ENCODE measurements around the gene LRP1B. TPM values are rescaled to one million over a fixed set of nuclear protein-coding genes. Genes with fewer than 3 reads are reported as not detected.

LRP1B gene
- total RNA-seq, 1 donor from 2014 or later = 1.7 TPM

- no peak for TF ChIP-seq CTCF (IDR thresholded peaks at IDR 0.05; ENCODE audit: unreplicated experiment)
- Mint-ChIP-seq H3K36me3 (no peaks in the 10 kb centered on the region), H3K4me3 (no peak overlapping the region), H3K4me1 (no peaks in the 10 kb centered on the region), H3K27me3 (ENCODE audit: low read depth) (no peaks in the 10 kb centered on the region), H3K9me3 (peaks cover 9% of the 10 kb centered on the region), H3K27ac (no peak overlapping the region)
- no peak for DNase-seq (ENCODE audit: low spot score in 2 of 2, unreplicated experiment in 2 of 2)
Observed at GRCh38 chr2:141003967-141004657, 1126.7 kb downstream of the LRP1B start.

- DNase-seq (ENCODE audit: low spot score in 2 of 2, unreplicated experiment in 2 of 2) = no peak
- no peak overlapping the region for H3K4me3 Mint-ChIP-seq
- H3K27ac Mint-ChIP-seq = no peak overlapping the region
- TF ChIP-seq CTCF (IDR thresholded peaks at IDR 0.05; ENCODE audit: unreplicated experiment) = no peak
- H3K27me3 Mint-ChIP-seq (ENCODE audit: low read depth) = no peaks in the 10 kb centered on the region
- H3K9me3 Mint-ChIP-seq = peaks cover 9% of the 10 kb centered on the region
- H3K36me3 Mint-ChIP-seq = no peaks in the 10 kb centered on the region
- no peaks in the 10 kb centered on the region for H3K4me1 Mint-ChIP-seq
Observed at GRCh38 chr2:141001750-141002149, 1129.1 kb downstream of the LRP1B start.

GRCh38 chr2:140998577-140998976, 1132.2 kb downstream of the LRP1B start:
- Mint-ChIP-seq H3K36me3 (no peaks in the 10 kb centered on the region), H3K27me3 (ENCODE audit: low read depth) (no peaks in the 10 kb centered on the region), H3K27ac (no peak overlapping the region), H3K9me3 (peaks cover 3% of the 10 kb centered on the region), H3K4me3 (no peak overlapping the region), H3K4me1 (no peaks in the 10 kb centered on the region)
- DNase-seq (ENCODE audit: low spot score in 2 of 2, unreplicated experiment in 2 of 2) = no peak
- TF ChIP-seq CTCF (IDR thresholded peaks at IDR 0.05; ENCODE audit: unreplicated experiment) = no peak

GRCh38 chr2:140998017-140998416, 1132.8 kb downstream of the LRP1B start:
- Mint-ChIP-seq H3K36me3 (no peaks in the 10 kb centered on the region), H3K4me3 (no peak overlapping the region), H3K4me1 (no peaks in the 10 kb centered on the region), H3K27ac (no peak overlapping the region), H3K27me3 (ENCODE audit: low read depth) (no peaks in the 10 kb centered on the region), H3K9me3 (no peaks in the 10 kb centered on the region)
- TF ChIP-seq CTCF (IDR thresholded peaks at IDR 0.05; ENCODE audit: unreplicated experiment) = no peak
- DNase-seq (ENCODE audit: low spot score in 2 of 2, unreplicated experiment in 2 of 2) = no peak

- no peaks in the 10 kb centered on the region for H3K36me3 Mint-ChIP-seq
- DNase-seq (ENCODE audit: low spot score in 2 of 2, unreplicated experiment in 2 of 2) = no peak
- no peak for TF ChIP-seq CTCF (IDR thresholded peaks at IDR 0.05; ENCODE audit: unreplicated experiment)
- H3K4me1 Mint-ChIP-seq = no peaks in the 10 kb centered on the region
- no peak overlapping the region for H3K4me3 Mint-ChIP-seq
- no peaks in the 10 kb centered on the region for H3K27me3 Mint-ChIP-seq (ENCODE audit: low read depth)
- H3K9me3 Mint-ChIP-seq = no peaks in the 10 kb centered on the region
- no peak overlapping the region for H3K27ac Mint-ChIP-seq
Observed at GRCh38 chr2:140994856-140995255, 1136.0 kb downstream of the LRP1B start.
